Calu3 (cell line): ENCODE results near the gene FBXL5. TPM values are rescaled to one million over a fixed set of nuclear protein-coding genes. Genes with fewer than 3 reads are reported as not detected.

Experiments
- BruUV-seq: library from RNA; stranded (reverse); fragments of 400-500 nt; replicated peaks from 2 replicates; lab custom pipeline; 2021; lab: Mats Ljungman, UMichigan
- CTCF ChIA-PET: fragments of 300-600 bp; sonication (Branson Sonifier 250); formaldehyde crosslinking; loops from one replicate; lab custom pipeline; 2022; ENCODE audit warnings: antibody characterized with exemption; lab: Charles Lee
- DNase-seq: peaks from one replicate; pipeline ENCODE4 v3.0.0; 2022
- H3K27ac Mint-ChIP-seq: one replicate; pipeline ENCODE4 v1.8.0; 2022; ENCODE audit warnings: mixed read lengths; ENCODE audit not compliant: unreplicated experiment
- H3K27me3 Mint-ChIP-seq: one replicate; pipeline ENCODE4 v1.8.0; 2022; ENCODE audit warnings: mixed read lengths; ENCODE audit not compliant: unreplicated experiment
- H3K36me3 Mint-ChIP-seq: one replicate; pipeline ENCODE4 v1.8.0; 2022; ENCODE audit warnings: mild to moderate bottlenecking, moderate library complexity, mixed read lengths; ENCODE audit not compliant: insufficient read depth, unreplicated experiment
- H3K4me1 Mint-ChIP-seq: one replicate; pipeline ENCODE4 v1.8.0; 2022; ENCODE audit warnings: mild to moderate bottlenecking, low read depth, mixed read lengths; ENCODE audit not compliant: unreplicated experiment
- H3K4me3 Mint-ChIP-seq: one replicate; pipeline ENCODE4 v1.8.0; 2022; ENCODE audit warnings: mild to moderate bottlenecking, low read depth, moderate library complexity, mixed read lengths; ENCODE audit not compliant: unreplicated experiment
- H3K9me3 Mint-ChIP-seq: one replicate; pipeline ENCODE4 v1.8.0; 2022; ENCODE audit warnings: low read depth, mixed read lengths; ENCODE audit not compliant: unreplicated experiment
- intact Hi-C: fragments of 100-400 bp; cut with micrococcal nuclease; formaldehyde crosslinking; loops from one replicate; pipeline ENCODE4 v1.10.0; 2022; ENCODE audit not compliant: unreplicated experiment
- total RNA-seq: library from RNA; stranded (reverse); gene quantifications from 2 replicates; pipeline ENCODE4 v1.2.3, GENCODE V29; 2022
- TF ChIP-seq, protein P1 (sequence below): fragments of 200-600 bp; IDR thresholded peaks from one replicate; pipeline ENCODE4 v1.8.0; 2022; ENCODE audit warnings: antibody characterized with exemption; ENCODE audit not compliant: unreplicated experiment

FBXL5 gene
- total RNA-seq, 1 experiment from 2014 or later = 27.0 TPM

DNA sequence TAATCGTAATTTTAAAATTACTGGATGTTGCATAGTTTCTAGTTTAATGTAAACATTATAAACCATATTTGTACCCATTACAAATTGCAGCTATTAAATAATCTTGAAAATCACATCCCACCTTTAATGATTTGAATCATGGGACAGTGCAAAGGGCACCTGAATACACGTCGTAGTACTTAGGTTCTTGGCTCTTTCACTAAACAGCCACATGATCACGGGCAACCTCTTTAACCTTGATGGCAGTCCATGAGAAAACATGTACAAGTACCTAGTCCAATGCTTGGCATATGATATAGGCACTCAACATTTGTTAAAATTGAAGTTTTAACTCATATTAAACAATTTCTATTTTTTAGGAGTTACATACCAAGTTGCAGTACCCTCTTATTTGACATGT is 11.8 kb upstream of the FBXL5 start:
- Mint-ChIP-seq H3K27me3 (no peaks in the 10 kb centered on the region), H3K4me3 (no peak overlapping the region), H3K4me1 (peaks cover 17% of the 10 kb centered on the region), H3K36me3 (no peaks in the 10 kb centered on the region), H3K9me3 (no peaks in the 10 kb centered on the region), H3K27ac (no peak overlapping the region)
- BruUV-seq = no TSS peak
- TF ChIP-seq, protein P1, sequence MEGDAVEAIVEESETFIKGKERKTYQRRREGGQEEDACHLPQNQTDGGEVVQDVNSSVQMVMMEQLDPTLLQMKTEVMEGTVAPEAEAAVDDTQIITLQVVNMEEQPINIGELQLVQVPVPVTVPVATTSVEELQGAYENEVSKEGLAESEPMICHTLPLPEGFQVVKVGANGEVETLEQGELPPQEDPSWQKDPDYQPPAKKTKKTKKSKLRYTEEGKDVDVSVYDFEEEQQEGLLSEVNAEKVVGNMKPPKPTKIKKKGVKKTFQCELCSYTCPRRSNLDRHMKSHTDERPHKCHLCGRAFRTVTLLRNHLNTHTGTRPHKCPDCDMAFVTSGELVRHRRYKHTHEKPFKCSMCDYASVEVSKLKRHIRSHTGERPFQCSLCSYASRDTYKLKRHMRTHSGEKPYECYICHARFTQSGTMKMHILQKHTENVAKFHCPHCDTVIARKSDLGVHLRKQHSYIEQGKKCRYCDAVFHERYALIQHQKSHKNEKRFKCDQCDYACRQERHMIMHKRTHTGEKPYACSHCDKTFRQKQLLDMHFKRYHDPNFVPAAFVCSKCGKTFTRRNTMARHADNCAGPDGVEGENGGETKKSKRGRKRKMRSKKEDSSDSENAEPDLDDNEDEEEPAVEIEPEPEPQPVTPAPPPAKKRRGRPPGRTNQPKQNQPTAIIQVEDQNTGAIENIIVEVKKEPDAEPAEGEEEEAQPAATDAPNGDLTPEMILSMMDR = no peak
- intact Hi-C loops = no loop called here
- DNase-seq = no peak
- CTCF ChIA-PET = interaction anchor here (0.9 kb wide), 1 partner anchor 11 kb away, joined by 3 read pairs; no protein-coding TSS in a partner anchor

DNA sequence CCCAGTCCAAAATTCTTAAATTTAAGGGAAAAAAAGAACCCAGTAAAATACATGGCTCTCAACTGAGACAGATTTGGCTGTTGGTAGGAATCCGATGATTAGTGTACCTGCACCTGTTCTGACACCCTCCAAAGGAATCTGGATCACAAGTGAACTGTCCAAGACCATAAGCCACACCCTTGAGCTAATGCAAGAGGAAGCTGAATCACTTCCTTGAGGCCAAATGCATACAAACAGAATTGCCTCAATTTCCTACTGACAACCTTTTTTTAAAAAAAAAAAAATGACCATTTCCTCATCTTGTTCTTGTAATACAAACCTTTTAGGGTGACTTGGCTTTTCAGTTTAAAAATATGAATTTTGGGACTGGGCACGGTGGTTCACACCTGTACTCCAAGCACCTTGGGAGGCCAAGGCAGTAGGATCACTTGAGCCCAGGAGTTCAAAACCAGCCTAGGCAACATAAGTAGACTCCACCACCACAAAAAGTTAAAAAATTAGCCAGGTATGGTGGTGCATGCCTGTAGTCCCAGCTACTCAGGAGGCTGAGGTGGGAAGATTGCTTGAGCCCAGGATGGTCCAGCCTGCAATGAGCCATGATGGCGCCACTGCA is 10.7 kb upstream of the FBXL5 start:
- H3K4me3 Mint-ChIP-seq = no peak overlapping the region
- H3K27ac Mint-ChIP-seq = peak overlapping the region; percentile 69
- H3K9me3 Mint-ChIP-seq = no peaks in the 10 kb centered on the region
- TF ChIP-seq, protein P1 = no peak
- DNase-seq = peak; percentile 51
- CTCF ChIA-PET = interaction anchor here (0.6 kb wide), 1 partner anchor 29 kb away, joined by 3 read pairs; no protein-coding TSS in a partner anchor
- intact Hi-C loops = loop anchor here (1.0 kb wide), 1 partner anchor 11 kb away; no protein-coding TSS in a partner anchor
- no peaks in the 10 kb centered on the region for H3K27me3 Mint-ChIP-seq
- no TSS peak for BruUV-seq
- peaks cover 17% of the 10 kb centered on the region for H3K4me1 Mint-ChIP-seq
- H3K36me3 Mint-ChIP-seq = no peaks in the 10 kb centered on the region

DNA sequence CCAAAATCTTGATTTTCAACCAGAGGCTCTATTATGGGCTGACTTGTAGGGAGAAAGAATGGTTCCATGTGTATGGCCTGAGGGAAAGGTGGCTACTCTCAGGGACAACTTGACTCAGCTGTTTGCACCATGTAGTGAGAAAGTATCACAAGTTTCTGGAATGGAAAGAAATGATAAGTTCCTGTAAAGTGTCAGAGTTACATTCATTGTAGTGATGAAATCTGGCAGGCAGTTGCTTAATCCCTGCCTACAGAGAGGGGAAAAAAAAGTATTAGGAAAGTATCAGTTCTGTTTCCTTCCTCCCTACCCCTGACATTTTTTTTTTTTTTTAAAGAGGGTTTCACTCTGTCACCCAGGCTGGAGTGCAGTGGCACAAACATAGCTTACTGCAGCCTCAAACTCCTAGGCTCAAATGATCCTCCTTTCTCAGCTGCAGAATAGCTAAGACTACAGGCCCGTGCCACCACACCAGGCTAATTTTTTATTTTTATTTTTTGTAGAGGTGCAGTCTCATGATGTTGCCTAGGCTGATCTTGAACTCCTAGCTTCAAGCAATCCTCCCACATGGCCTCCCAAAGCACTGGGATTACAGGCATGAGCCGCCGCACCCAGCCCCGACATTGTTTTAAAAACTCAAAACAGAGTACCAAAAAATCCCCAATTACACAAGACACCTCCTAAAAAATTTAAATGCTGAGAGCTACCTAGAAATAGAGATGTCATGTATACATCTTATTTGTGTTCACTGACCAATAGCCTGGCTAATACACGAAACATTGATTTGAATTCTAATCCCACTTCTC is 4.8 kb upstream of the FBXL5 start:
- Mint-ChIP-seq H3K9me3 (no peaks in the 10 kb centered on the region), H3K36me3 (peaks cover 13% of the 10 kb centered on the region), H3K27ac (no peak overlapping the region), H3K4me3 (no peak overlapping the region), H3K4me1 (peaks cover 3% of the 10 kb centered on the region), H3K27me3 (no peaks in the 10 kb centered on the region)
- no peak for DNase-seq
- no TSS peak for BruUV-seq
- intact Hi-C loops = no loop called here
- CTCF ChIA-PET = no interaction called here
- TF ChIP-seq, protein P1 = no peak

GRCh38 chr4:15658781-15659180 is 3.6 kb upstream of the FBXL5 start:
- Mint-ChIP-seq H3K4me1 (no peaks in the 10 kb centered on the region), H3K36me3 (peaks cover 25% of the 10 kb centered on the region), H3K4me3 (no peak overlapping the region), H3K27ac (no peak overlapping the region), H3K9me3 (no peaks in the 10 kb centered on the region), H3K27me3 (no peaks in the 10 kb centered on the region)
- no peak for DNase-seq
- CTCF ChIA-PET = no interaction called here
- BruUV-seq = no TSS peak
- TF ChIP-seq, protein P1 = no peak
- intact Hi-C loops = no loop called here
